OCI-LY1 (cell line): ENCODE data around the gene TRIM49.
"Not testable (repeated sequence)": the region's sequence is repeated elsewhere in the genome, so short reads cannot be mapped to it uniquely, and the experiment has no call there.

Experiments
- EZH2 ChIP-seq: fragments of 200-600 bp; sonication (generic), shearing (Covaris generic); IDR thresholded peaks from 2 replicates; pipeline ENCODE4 v1.8.0; 2017; ENCODE audit warnings: borderline replicate concordance, mixed run types, mild to moderate bottlenecking, antibody characterized with exemption, low read length, moderate library complexity, mixed read lengths
- TF ChIP-seq, protein P1 (sequence below): fragments of 200-600 bp; sonication (generic), shearing (Covaris generic); IDR thresholded peaks from 2 replicates; pipeline ENCODE4 v1.5.1; 2017; ENCODE audit warnings: mild to moderate bottlenecking, antibody characterized with exemption, low read length, moderate library complexity, mixed read lengths

DNA sequence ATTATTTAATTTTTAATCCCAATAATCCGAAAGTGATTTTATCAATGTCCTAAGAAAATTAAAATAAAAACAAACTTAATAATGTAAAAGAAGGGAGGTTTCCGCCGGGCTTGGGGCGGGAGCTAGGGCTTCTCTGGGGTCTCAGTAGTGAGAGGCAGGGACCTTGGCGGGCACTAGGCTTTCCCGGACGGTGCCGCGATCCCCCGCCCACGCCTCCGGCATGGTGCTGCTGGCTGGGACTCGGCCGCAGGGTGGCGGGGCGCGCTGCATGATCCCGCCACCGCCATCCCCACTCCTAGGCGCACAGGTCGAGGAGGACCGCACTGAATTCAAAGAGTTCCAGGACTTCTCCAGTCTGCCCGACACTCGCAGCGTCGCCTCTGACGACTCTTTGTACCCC, 22.6 kb downstream of the TRIM49 start:
- TF ChIP-seq EZH2, result not testable (repeated sequence)
- TF ChIP-seq, protein P1, sequence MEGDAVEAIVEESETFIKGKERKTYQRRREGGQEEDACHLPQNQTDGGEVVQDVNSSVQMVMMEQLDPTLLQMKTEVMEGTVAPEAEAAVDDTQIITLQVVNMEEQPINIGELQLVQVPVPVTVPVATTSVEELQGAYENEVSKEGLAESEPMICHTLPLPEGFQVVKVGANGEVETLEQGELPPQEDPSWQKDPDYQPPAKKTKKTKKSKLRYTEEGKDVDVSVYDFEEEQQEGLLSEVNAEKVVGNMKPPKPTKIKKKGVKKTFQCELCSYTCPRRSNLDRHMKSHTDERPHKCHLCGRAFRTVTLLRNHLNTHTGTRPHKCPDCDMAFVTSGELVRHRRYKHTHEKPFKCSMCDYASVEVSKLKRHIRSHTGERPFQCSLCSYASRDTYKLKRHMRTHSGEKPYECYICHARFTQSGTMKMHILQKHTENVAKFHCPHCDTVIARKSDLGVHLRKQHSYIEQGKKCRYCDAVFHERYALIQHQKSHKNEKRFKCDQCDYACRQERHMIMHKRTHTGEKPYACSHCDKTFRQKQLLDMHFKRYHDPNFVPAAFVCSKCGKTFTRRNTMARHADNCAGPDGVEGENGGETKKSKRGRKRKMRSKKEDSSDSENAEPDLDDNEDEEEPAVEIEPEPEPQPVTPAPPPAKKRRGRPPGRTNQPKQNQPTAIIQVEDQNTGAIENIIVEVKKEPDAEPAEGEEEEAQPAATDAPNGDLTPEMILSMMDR, result not testable (repeated sequence)
